GM13976 (cell line): ENCODE results near the gene KDSR.
A peak's percentile ranks its signal among the peaks of the same experiment; 100 is the strongest.

Experiments used
- DNase-seq: peaks from one replicate; pipeline ENCODE4 v3.0.0; 2012; ENCODE audit warnings: low spot score
- CTCF ChIP-seq: IDR thresholded peaks from 2 replicates; pipeline ENCODE4 v1.5.1; 2012; ENCODE audit warnings: borderline replicate concordance, mild to moderate bottlenecking; ENCODE audit not compliant: insufficient read depth; ENCODE audit errors: extremely low read depth, missing control alignments, control extremely low read depth
- in situ Hi-C: fragments of 300-500 bp; cut with MboI; formaldehyde crosslinking; loops from one replicate; pipeline ENCODE4 v1.12.0; 2022; ENCODE audit warnings: low sequenced_read_pairs, mixed read lengths, inconsistent platforms; ENCODE audit not compliant: unreplicated experiment

Gene KDSR

DNA sequence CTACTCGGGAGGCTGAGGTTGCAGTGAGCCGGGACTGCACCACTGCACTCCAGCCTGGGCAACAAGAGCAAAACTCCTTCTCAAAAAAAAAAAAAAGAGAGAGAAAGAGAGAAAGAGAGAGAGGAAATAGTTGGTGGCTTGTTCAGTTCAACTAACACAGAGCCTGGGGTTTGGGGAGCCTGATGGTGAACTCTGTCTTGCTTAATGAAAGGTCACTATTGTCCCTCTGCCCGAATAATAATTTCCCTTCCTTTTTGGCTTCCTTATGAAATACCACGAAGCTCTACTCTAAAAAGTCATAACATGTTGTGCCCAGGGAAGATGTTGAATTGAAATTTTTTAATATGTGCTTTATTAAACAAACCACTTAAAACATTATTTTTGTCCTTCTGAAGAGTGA, 64.8 kb downstream of the KDSR start:
- in situ Hi-C loops: no loop called here
- DNase-seq: no peak
- no peak for TF ChIP-seq CTCF

DNA sequence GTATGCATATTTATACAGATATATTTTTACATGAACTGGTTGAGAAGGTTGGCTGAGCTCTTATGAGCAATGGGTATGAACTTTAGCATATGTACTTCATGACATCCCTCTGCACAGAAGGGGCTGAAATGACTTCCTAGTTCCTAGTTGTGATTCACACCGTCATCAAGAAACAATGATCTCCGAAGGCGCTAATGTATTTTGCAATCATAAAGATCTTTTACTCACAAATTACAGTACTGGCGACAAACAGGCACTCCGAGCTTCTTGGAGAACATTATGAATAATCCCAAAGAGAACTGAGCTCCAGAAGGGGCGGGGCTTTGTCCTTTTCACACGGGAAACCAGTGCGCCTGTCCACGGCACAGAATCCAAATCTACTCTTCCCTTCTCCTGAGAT, 65.6 kb downstream of the KDSR start:
- no peak for TF ChIP-seq CTCF
- in situ Hi-C loops: no loop called here
- no peak for DNase-seq

- DNase-seq: peak; percentile 53
- in situ Hi-C loops: no loop called here
- no peak for TF ChIP-seq CTCF
Measured at GRCh38 chr18:63299837-63300745, 66.9 kb downstream of the KDSR start.

GRCh38 chr18:63298400-63299365, 68.3 kb downstream of the KDSR start:
- no peak for DNase-seq
- in situ Hi-C loops: no loop called here
- TF ChIP-seq CTCF: no peak

- DNase-seq: no peak
- in situ Hi-C loops: no loop called here
- TF ChIP-seq CTCF: no peak
Measured at GRCh38 chr18:63297687-63298399, 69.2 kb downstream of the KDSR start.

- no peak for TF ChIP-seq CTCF
- in situ Hi-C loops: no loop called here
- no peak for DNase-seq
Measured at GRCh38 chr18:63293935-63294334, 73.1 kb downstream of the KDSR start.
